ENCODE measurements around the gene EXOC6B.

GRCh38 chr2:72851333-72851732 lies 25.5 kb upstream of the EXOC6B start:
- TF ChIP-seq POLR2AphosphoS5 (IDR thresholded peaks at IDR 0.05; ENCODE audit: low read depth, low read length) (no peak), POLR2A (IDR thresholded peaks at IDR 0.05; ENCODE audit: low read depth, low read length) (no peak), TAF1 (IDR thresholded peaks at IDR 0.05; ENCODE audit: low read depth, low read length) (no peak), SPI1 (IDR thresholded peaks at IDR 0.05; ENCODE audit: low read depth, low read length) (no peak), POU2F2 (IDR thresholded peaks at IDR 0.05; ENCODE audit: low read depth, low read length) (no peak)

Measured in GM12891 (cell line).